ENCODE measurements around the gene PCOLCE2.
"Not testable (repeated sequence)": the region's sequence is repeated elsewhere in the genome, so short reads cannot be mapped to it uniquely, and the experiment has no call there.

GRCh38 chr3:142868382-142868781 is 20.5 kb downstream of the PCOLCE2 start:
- TF ChIP-seq, protein P1, sequence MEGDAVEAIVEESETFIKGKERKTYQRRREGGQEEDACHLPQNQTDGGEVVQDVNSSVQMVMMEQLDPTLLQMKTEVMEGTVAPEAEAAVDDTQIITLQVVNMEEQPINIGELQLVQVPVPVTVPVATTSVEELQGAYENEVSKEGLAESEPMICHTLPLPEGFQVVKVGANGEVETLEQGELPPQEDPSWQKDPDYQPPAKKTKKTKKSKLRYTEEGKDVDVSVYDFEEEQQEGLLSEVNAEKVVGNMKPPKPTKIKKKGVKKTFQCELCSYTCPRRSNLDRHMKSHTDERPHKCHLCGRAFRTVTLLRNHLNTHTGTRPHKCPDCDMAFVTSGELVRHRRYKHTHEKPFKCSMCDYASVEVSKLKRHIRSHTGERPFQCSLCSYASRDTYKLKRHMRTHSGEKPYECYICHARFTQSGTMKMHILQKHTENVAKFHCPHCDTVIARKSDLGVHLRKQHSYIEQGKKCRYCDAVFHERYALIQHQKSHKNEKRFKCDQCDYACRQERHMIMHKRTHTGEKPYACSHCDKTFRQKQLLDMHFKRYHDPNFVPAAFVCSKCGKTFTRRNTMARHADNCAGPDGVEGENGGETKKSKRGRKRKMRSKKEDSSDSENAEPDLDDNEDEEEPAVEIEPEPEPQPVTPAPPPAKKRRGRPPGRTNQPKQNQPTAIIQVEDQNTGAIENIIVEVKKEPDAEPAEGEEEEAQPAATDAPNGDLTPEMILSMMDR (IDR thresholded peaks at IDR 0.05; ENCODE audit: extremely low read depth in 1 of 2, insufficient read depth in 1 of 2, low read depth in 1 of 2, low read length in 2 of 2): not testable (repeated sequence)
- TF ChIP-seq EZH2 (IDR thresholded peaks at IDR 0.05; ENCODE audit: borderline replicate concordance, low read depth, low read length, severe bottlenecking); JUN (IDR thresholded peaks at IDR 0.05; ENCODE audit: borderline replicate concordance, insufficient read depth, insufficient read length, low read depth); POLR2A (IDR thresholded peaks at IDR 0.05; ENCODE audit: low read depth, low read length); POLR2AphosphoS5 (IDR thresholded peaks at IDR 0.05; ENCODE audit: insufficient read depth, low read depth, low read length): not testable (repeated sequence)
- TF ChIP-seq, protein P2, sequence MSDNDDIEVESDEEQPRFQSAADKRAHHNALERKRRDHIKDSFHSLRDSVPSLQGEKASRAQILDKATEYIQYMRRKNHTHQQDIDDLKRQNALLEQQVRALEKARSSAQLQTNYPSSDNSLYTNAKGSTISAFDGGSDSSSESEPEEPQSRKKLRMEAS (IDR thresholded peaks at IDR 0.05; ENCODE audit: insufficient read depth, insufficient read length): not testable (repeated sequence)

All from endothelial cell of umbilical vein (primary cell).